RWPE1 (cell line): ENCODE results near the gene EYS.

Source experiments
- CTCF ChIA-PET: fragments of 350-600 bp; sonication (Branson Sonifier 250); formaldehyde crosslinking; extraction: SDS; loops from one replicate; lab custom pipeline; 2021; lab: Yijun Ruan, JAX
- POLR2A ChIA-PET: fragments of 400-600 bp; formaldehyde crosslinking; extraction: SDS; loops from one replicate; lab custom pipeline; 2020; ENCODE audit warnings: antibody characterized with exemption; ENCODE audit not compliant: low non-redundant PET; lab: Yijun Ruan, JAX
- DNase-seq: peaks from one replicate; pipeline ENCODE4 v3.0.0; 2012; ENCODE audit warnings: low spot score
- H3K27ac ChIP-seq: fragments of 450-650 bp; 2 replicates; pipeline ENCODE4 v1.5.1; 2017
- TF ChIP-seq, protein P1 (sequence below): fragments of 450-650 bp; conservative IDR thresholded peaks from 2 replicates; pipeline ENCODE4 v1.5.1; 2017; ENCODE audit warnings: low read depth, mild to moderate bottlenecking

EYS gene

DNA sequence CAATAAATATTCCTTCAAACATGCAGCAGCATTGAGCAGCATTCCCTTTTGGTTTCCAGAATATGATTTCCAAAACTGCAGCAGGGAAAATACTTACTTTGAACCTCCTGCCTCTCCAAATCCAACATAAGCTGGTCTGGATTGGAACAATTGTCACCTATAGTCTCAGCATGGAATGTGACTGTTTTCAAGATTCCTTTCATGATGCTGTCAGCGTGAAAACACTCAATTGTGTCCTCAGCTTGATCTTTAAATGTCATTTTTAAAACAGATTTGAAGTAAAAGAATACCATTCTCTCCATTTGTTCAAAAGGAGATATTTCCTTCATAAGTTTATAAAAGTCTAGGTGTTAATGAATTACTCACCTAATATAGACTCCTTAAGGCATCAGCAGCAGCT lies 993.9 kb downstream of the EYS start:
- ChIA-PET POLR2A (no interaction called here), CTCF (no interaction called here)
- DNase-seq: no peak
- no peak overlapping the region for H3K27ac ChIP-seq
- TF ChIP-seq, protein P1, sequence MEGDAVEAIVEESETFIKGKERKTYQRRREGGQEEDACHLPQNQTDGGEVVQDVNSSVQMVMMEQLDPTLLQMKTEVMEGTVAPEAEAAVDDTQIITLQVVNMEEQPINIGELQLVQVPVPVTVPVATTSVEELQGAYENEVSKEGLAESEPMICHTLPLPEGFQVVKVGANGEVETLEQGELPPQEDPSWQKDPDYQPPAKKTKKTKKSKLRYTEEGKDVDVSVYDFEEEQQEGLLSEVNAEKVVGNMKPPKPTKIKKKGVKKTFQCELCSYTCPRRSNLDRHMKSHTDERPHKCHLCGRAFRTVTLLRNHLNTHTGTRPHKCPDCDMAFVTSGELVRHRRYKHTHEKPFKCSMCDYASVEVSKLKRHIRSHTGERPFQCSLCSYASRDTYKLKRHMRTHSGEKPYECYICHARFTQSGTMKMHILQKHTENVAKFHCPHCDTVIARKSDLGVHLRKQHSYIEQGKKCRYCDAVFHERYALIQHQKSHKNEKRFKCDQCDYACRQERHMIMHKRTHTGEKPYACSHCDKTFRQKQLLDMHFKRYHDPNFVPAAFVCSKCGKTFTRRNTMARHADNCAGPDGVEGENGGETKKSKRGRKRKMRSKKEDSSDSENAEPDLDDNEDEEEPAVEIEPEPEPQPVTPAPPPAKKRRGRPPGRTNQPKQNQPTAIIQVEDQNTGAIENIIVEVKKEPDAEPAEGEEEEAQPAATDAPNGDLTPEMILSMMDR: no peak

DNA sequence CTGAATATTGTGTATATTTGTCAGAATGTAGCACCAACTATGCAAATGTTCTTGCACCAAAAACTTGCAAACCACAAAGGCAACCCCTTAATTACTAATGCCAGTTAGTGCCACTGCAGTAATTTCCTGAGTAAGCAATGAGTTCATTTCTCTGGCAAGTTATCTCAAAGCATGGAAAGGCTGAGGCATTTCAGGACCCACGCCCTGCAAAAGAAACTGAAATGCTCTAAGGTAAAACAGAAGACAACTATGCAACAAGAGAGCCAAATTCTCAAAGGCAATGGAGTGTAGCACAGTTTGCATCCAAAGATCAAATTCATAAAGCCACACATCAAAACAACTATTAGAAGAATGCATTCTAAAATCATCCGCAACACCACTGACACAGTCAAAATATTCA lies 994.4 kb downstream of the EYS start:
- no peak for DNase-seq
- CTCF ChIA-PET: no interaction called here
- no peak overlapping the region for H3K27ac ChIP-seq
- TF ChIP-seq, protein P1: no peak
- POLR2A ChIA-PET: no interaction called here

GRCh38 chr6:64703922-64704321 lies 1003.1 kb downstream of the EYS start:
- DNase-seq: no peak
- TF ChIP-seq, protein P1: no peak
- no peak overlapping the region for H3K27ac ChIP-seq
- ChIA-PET POLR2A (no interaction called here), CTCF (no interaction called here)

GRCh38 chr6:64696053-64696452 lies 1011.0 kb downstream of the EYS start:
- H3K27ac ChIP-seq: no peak overlapping the region
- TF ChIP-seq, protein P1: no peak
- DNase-seq: no peak
- CTCF ChIA-PET: interaction anchor here (0.6 kb wide), 1 partner anchor 1314 kb away, joined by 4 read pairs; no protein-coding TSS in a partner anchor
- POLR2A ChIA-PET: no interaction called here

GRCh38 chr6:64694356-64694755 lies 1012.7 kb downstream of the EYS start:
- ChIA-PET CTCF (no interaction called here), POLR2A (no interaction called here)
- TF ChIP-seq, protein P1: no peak
- DNase-seq: no peak
- H3K27ac ChIP-seq: no peak overlapping the region

DNA sequence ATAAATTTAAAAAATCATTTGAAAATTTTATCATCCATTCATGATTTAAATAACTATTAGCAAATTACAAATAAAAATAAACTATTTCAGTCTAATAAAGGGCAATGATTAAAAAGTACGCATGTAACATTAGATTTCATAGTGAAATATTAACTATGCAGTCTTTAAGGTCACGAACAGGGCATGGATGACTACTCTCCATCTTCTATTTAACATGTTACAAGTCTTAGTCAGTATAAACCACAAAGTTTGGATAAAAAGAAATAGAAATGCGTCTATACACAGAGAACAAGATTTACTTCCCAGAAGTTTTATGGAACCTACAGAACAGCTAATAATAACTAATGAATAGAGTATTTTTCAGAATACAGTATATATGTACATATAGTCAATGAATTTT lies 1016.0 kb downstream of the EYS start:
- CTCF ChIA-PET: no interaction called here
- TF ChIP-seq, protein P1: no peak
- no peak for DNase-seq
- no peak overlapping the region for H3K27ac ChIP-seq
- POLR2A ChIA-PET: no interaction called here
